ENCODE measurements around the gene ZBTB18.
"Not testable (repeated sequence)": the region's sequence is repeated elsewhere in the genome, so short reads cannot be mapped to it uniquely, and the experiment has no call there.

Gene ZBTB18

DNA sequence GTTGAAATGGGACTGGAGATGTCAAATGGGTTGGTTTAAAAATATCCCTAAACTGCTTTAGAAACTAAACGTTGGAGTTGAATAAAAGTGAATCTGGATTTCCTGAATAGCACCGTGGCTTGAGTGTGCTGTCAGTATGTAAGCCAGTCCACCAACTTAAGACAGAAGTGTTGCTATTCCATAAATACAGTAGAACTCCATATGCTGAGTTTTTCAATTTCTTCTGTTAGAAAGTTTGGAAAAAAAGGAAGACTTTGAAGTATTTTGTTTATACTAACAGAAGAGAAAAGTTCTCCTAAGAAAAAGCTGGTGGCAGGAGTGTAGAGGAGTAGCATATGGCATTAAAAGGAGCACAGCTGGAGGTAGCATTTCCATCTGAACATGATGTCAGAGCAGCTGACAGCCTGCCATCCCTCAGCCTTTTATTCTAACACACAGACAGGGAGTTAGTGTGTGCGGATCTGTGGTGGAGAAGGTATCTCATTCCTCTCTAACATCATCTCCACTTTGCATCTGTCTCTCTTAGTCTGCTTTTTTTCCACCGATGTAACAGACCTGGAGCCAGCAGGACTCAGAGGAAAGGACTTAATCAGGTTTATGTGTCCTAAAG lies at the start of gene ZBTB18:
ZBTB18 (plus strand) TSS at position 449 of the 610 bp plus-strand sequence; CDS start at position 598, 149 bp downstream.
- peak; percentile 57 to 60 for DNase-seq

DNA sequence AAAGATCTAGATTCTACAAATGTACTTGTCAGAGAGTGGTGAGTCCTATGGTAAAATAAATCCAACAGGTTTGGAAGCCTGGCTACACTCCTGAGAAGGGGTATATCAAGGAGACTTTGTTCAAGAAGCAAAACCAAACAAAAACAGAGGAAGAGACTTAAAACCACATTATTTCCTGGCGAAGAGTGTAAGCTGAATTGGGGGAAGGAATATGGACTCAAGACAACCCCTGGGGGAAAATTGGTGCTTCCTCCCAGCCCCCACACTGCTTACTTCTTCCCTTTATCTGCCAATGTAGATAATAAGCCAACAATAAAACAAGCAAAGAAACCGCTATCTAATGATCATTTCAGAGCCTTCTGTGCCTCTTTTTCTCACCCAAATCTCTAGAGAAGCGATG lies 48.4 kb upstream of the ZBTB18 start:
- DNase-seq: no peak

- DNase-seq: no peak
Observed at GRCh38 chr1:244005455-244005854, 45.6 kb upstream of the ZBTB18 start.

DNA sequence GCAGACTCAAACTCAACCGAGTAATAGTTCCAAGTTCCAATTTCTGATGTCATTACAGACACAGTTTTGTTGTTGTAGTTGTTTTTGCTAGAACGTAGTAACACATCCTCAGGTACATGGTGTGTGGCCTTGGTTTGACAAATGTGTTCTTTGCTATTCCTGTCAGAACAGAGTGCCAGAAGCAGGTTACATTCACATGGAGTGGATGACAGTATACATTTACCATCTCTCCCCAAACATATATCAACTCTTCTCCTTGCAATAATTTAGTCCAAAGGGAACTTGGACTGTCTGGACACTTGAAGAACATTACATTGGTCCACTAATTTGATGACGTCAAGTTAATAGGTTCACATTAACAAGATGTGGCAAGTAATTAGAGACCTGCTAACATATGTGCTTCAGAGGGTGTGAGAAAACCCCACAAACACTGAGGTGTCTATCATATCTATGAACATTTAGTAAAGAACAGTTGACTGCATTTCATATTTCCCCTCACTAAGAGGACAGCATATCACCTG lies 44.6 kb upstream of the ZBTB18 start:
- DNase-seq: no peak

DNA sequence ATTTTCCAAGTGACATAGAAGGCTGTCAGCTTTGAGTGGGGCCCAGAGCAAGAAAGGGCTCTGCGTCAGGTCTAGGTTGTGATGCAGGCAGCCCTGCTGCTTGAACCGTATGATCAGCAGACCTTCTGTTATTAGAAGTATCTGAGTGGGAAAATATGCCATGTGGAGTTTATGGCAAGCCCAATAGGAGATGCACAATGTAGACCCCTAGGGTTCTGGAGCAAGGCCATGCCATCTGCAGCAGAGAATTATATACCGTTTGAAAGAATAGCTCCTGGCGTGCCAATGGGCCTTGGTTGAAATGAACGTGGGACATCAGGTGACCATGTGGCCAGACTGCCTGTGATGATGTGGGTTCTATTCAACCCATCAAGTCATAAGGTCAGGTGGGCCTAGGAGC lies 44.1 kb upstream of the ZBTB18 start:
- no peak for DNase-seq

GRCh38 chr1:244010191-244010590 lies 40.9 kb upstream of the ZBTB18 start:
- DNase-seq: no peak

- no peak for DNase-seq
Observed at GRCh38 chr1:244010703-244011123, 40.4 kb upstream of the ZBTB18 start.

DNA sequence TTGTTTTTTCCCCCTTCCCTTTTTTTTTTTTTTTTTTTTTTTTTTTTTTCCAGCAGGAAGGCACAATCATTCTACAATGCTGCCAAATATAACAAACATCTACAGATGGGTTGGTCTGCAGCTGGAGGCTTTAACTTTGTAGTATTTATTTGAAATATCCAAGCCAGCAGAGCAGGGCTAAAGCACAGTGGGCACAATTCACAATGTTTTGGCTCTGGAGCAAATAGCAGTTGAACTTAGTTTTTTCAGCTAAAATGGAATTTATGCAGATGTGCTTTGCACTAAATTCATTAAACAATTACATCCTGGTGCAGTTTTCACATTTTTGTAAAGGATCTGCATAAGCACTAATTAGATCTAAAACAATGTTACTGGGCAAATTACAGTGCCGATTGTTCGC lies 39.8 kb upstream of the ZBTB18 start:
- DNase-seq: no peak

GRCh38 chr1:244011786-244012185 lies 39.3 kb upstream of the ZBTB18 start:
- DNase-seq: no peak

DNA sequence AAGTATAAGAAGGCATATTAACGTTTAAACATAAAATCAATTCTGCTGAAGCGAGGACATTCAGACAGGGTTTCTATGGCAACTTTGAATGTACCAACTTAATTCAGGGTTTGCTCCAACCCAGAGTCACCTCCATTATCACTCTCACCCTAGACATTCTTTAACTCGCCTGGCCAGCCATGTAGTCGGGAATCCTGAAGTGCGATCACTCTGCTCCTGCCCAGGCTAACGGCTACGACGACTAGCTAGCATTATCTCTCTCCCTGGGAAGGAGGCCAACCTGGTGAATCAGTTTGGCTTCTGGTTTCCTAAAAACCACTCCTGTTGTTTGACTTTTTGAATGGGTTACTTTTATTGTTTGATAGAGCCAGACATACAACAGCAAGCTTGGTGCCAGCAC lies 38.9 kb upstream of the ZBTB18 start:
- no peak for DNase-seq

DNA sequence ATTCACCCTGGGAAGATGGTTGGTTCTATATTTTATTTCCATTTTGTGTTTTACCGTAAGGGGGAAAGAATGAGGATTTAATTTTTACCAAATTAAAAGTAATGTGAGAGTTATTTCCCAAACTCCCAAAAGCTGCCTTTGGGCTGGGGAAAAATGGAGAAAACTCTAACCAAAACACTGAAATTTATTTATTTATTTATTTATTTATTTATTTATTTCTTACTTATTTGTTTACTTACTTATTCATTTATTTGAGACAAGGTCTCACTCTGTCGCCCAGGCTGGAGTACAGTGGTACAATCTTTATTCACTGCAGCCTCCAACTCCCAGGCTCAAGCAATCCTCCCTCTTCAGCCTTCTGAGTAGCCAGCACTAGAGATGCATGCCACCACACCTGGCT lies 38.0 kb upstream of the ZBTB18 start:
- no peak for DNase-seq

- DNase-seq: not testable (repeated sequence)
Observed at GRCh38 chr1:244014862-244015261, 36.2 kb upstream of the ZBTB18 start.

GRCh38 chr1:244019982-244020485 lies 31.0 kb upstream of the ZBTB18 start:
- no peak for DNase-seq

DNA sequence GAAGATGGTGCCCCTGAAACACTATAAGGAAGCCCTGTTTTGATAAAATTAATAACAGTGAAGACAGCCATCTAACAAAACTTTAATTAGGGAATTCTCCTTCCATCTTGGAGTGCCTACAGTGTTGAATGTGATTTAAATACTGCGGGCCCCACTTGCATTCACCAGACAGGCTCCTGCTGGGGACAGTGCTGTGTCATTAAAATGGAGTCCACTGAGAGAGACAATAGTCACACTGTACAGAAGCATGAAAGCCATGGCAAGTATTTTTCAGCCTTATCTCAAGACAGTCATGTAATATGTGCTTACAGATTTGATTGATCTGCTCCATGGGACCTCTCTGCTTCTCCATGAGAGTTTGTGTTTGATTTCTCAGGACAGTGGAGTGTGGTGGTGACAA lies 29.7 kb upstream of the ZBTB18 start:
- DNase-seq: no peak

DNA sequence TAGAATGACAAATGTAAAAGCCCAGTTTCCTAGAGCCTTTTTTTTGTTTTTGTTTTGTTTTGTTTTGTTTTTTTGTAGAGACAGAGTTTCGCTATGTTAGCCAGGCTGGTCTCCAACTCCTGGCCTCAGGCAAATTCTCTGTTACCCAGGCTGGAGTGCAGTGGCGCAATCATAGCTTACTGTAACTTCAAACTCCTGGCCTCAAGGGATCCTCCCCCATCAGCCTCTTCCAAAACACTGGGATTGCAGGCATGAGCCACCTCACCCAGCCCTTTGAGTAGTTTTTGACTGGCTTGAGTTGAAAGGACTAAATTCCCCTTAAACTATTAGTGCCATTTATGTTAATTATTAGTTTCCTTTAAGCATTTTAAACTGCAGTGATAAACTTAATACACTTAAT lies 28.8 kb upstream of the ZBTB18 start:
- DNase-seq: no peak

DNA sequence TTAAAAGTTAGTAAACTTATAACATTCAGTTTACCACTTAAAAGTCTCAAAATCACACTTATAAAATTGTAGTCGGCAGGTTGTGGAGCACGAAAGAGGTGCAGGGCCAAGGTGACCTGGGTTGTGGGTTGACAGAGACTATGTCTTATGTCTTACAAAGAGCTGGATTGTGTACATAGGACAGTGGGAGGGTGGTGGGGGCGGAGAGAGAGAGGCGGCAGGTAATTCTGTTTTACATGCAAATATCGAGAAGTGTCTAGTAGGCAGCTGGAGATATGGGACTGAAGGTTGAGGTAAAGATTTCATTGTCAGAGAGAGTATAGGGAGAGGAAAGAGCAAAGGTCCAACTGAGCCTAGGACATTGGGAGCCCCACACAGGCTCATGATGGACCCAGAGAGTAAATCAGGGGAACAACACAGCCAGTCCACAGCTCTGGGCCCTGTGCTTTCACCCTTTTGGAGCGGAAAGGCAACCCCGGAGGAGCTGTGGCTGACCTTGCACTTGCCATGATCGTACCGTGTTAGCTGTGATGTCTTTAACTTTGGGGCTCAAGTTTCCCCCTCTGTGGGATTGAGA lies 28.1 kb upstream of the ZBTB18 start:
- peak; percentile 67 to 69 for DNase-seq

GRCh38 chr1:244027491-244028145 lies 23.5 kb upstream of the ZBTB18 start:
- no peak for DNase-seq

- no peak for DNase-seq
Observed at GRCh38 chr1:244028701-244029100, 22.4 kb upstream of the ZBTB18 start.

DNA sequence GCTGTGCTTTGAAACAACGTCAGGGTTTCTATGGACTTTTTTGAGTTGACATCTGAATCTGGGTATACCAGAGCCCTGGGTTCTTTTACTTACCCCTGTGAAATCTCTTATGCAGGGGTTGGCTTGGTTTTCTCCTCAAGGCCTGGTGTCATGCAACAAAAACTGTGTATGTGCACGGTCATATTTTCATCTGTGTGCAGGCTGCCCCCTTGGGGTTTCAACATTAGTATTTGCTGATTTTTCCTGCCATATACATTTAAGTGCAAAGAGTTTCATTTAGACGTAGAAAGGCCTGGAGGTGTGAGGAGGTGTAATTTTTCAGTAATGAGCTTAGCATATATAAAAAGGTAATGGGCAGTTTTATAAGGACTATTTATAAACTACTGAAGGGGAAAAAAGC lies 22.0 kb upstream of the ZBTB18 start:
- DNase-seq: peak in 1 of 2 experiments; percentile 5

- no peak for DNase-seq
Observed at GRCh38 chr1:244030481-244031040, 20.5 kb upstream of the ZBTB18 start.

GRCh38 chr1:244035358-244035757 lies 15.7 kb upstream of the ZBTB18 start:
- DNase-seq: no peak

- no peak for DNase-seq
Observed at GRCh38 chr1:244037252-244037651, 13.8 kb upstream of the ZBTB18 start.

- no peak for DNase-seq
Observed at GRCh38 chr1:244041466-244042120, 9.5 kb upstream of the ZBTB18 start.

Measured in NCI-H526 (cell line).